ENCODE data around the gene VCL. TPM values are rescaled to one million over a fixed set of nuclear protein-coding genes. Genes with fewer than 3 reads are reported as not detected.
A peak's percentile ranks its signal among the peaks of the same experiment; 100 is the strongest.
"Not testable (repeated sequence)": the region's sequence is repeated elsewhere in the genome, so short reads cannot be mapped to it uniquely, and the experiment has no call there.

The VCL gene
- total RNA-seq, 2 experiments from 2014 or later = 15.6 to 18.5 TPM

- POLR2A ChIA-PET; H3K36me3 Mint-ChIP-seq; H3K27me3 Mint-ChIP-seq; ATAC-seq (ENCODE audit: low read depth); H3K27ac Mint-ChIP-seq; H3K9me3 Mint-ChIP-seq; H3K4me3 Mint-ChIP-seq; DNase-seq: not testable (repeated sequence)
- H3K4me1 Mint-ChIP-seq = peaks cover 15% of the 10 kb centered on the region
These were observed 64.1 kb downstream of the VCL start for GRCh38 chr10:74061978-74062377.

DNA sequence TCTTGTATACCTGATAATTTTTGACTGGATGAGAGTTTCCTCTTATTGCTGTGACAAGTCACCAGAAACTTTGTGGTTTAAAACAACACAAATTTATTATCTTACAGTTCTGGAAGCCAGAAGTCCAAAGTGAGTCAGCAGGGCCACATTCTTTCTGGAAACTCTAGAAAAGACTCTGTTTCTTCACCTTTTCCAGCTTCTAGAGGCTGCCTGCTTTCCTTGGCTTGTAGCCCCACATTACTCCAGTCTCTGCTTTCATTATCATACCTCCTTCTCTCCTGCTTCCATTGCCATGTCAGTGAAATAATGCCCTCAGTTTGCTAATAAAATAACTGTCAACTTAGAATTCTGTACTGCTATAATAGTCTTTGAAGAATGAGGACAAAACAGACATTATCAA, 65.3 kb downstream of the VCL start:
- no peak for ATAC-seq (ENCODE audit: low read depth)
- Mint-ChIP-seq H3K9me3 (no peaks in the 10 kb centered on the region), H3K4me3 (no peak overlapping the region), H3K36me3 (peaks cover 6% of the 10 kb centered on the region), H3K27me3 (no peaks in the 10 kb centered on the region), H3K27ac (no peak overlapping the region), H3K4me1 (peaks cover 6% of the 10 kb centered on the region)
- DNase-seq = no peak
- POLR2A ChIA-PET = no interaction called here

DNA sequence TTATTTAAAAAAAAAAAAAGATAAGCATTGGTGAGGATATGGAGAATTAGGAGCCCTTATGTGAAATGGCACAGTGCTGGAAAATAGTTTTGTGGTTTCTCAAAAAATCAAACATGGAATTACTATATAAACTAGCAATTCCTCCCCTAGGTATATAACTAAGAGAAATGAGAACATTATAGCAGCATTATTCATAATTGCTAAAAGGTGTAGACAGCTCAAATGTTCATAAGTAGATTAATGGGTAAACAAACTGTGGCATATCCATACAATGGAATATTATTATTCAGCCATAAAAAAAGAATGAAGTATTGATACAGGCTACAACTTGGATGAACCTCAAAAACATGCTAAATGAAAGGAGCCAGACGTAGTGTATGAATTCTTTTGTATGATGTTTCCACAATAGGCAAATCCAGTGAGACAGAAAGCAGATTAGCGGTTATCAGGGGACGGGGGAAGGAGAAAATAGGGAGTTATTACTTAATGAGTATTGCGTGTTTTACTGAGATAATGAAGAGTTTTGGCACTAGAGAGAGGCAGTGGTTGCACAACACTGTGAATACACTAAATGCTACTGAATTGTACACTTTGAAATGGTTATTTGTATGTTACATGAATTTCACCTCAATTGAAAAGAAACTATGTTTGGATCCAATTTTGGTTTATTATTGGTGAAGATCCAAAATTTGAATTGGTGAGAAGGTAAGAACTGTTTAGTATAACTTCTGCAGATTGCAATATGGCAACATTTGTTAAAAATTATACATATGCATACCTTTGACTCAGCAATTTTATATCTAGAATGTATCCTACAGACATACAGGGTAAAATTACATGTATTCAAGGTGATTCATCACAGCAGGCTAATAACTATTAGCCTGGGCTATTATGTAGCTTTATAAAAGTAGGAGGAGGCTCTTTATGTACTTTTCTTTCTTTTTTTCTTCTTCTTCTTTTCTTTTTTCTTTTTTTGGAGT, 69.7 kb downstream of the VCL start:
- ATAC-seq (ENCODE audit: low read depth) (no peak), DNase-seq (no peak)
- Mint-ChIP-seq H3K27ac (no peak overlapping the region), H3K27me3 (no peaks in the 10 kb centered on the region), H3K4me1 (no peaks in the 10 kb centered on the region), H3K36me3 (peaks cover 7% of the 10 kb centered on the region), H3K9me3 (no peaks in the 10 kb centered on the region), H3K4me3 (no peak overlapping the region)
- POLR2A ChIA-PET = no interaction called here

DNA sequence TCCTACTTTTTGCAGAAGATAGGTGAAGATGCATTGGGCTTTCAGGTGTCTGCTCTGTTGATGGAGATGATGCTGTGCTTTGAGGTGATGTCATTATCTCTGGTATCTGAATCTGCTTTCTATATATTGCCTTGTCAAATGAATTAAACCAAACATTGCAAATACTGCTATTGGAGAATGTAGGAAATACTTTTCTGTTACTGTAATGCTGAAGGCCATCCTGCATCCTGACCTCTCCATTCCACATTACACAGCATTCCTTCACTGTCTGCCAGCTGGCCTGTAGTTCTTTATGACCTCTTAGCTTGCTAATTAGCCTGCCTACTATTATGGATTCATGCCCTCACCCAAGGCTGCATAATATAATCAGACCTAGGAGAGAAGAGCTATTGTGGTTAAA, 73.2 kb downstream of the VCL start:
- POLR2A ChIA-PET = no interaction called here
- no peaks in the 10 kb centered on the region for H3K9me3 Mint-ChIP-seq
- DNase-seq (no peak), ATAC-seq (ENCODE audit: low read depth) (no peak)
- no peak overlapping the region for H3K27ac Mint-ChIP-seq
- no peaks in the 10 kb centered on the region for H3K27me3 Mint-ChIP-seq
- H3K4me3 Mint-ChIP-seq = no peak overlapping the region
- no peaks in the 10 kb centered on the region for H3K4me1 Mint-ChIP-seq
- H3K36me3 Mint-ChIP-seq = peaks cover 12% of the 10 kb centered on the region

- no peak overlapping the region for H3K27ac Mint-ChIP-seq
- DNase-seq = no peak
- H3K9me3 Mint-ChIP-seq = no peaks in the 10 kb centered on the region
- peaks cover 1% of the 10 kb centered on the region for H3K4me1 Mint-ChIP-seq
- ATAC-seq (ENCODE audit: low read depth) = no peak
- POLR2A ChIA-PET = no interaction called here
- no peaks in the 10 kb centered on the region for H3K27me3 Mint-ChIP-seq
- H3K36me3 Mint-ChIP-seq = peaks cover 15% of the 10 kb centered on the region
- H3K4me3 Mint-ChIP-seq = no peak overlapping the region
These were observed 74.6 kb downstream of the VCL start for GRCh38 chr10:74072503-74072902.

GRCh38 chr10:74075906-74076305, 78.0 kb downstream of the VCL start:
- no peak overlapping the region for H3K27ac Mint-ChIP-seq
- H3K9me3 Mint-ChIP-seq = no peaks in the 10 kb centered on the region
- H3K4me1 Mint-ChIP-seq = peaks cover 21% of the 10 kb centered on the region
- peaks cover 17% of the 10 kb centered on the region for H3K36me3 Mint-ChIP-seq
- ATAC-seq (ENCODE audit: low read depth) (no peak), DNase-seq (no peak)
- no peak overlapping the region for H3K4me3 Mint-ChIP-seq
- POLR2A ChIA-PET = interaction anchor here (0.6 kb wide), 1 partner anchor 99 kb away, joined by 3 read pairs; no protein-coding TSS in a partner anchor
- no peaks in the 10 kb centered on the region for H3K27me3 Mint-ChIP-seq

GRCh38 chr10:74076961-74077360, 79.0 kb downstream of the VCL start:
- no peaks in the 10 kb centered on the region for H3K9me3 Mint-ChIP-seq
- ATAC-seq (ENCODE audit: low read depth) = no peak
- H3K4me3 Mint-ChIP-seq = no peak overlapping the region
- DNase-seq = no peak
- H3K36me3 Mint-ChIP-seq = peaks cover 17% of the 10 kb centered on the region
- H3K4me1 Mint-ChIP-seq = peaks cover 23% of the 10 kb centered on the region
- H3K27me3 Mint-ChIP-seq = no peaks in the 10 kb centered on the region
- no peak overlapping the region for H3K27ac Mint-ChIP-seq
- POLR2A ChIA-PET = no interaction called here

- DNase-seq = no peak
- POLR2A ChIA-PET = no interaction called here
- no peak overlapping the region for H3K4me3 Mint-ChIP-seq
- peaks cover 17% of the 10 kb centered on the region for H3K36me3 Mint-ChIP-seq
- no peaks in the 10 kb centered on the region for H3K9me3 Mint-ChIP-seq
- ATAC-seq (ENCODE audit: low read depth) = no peak
- no peaks in the 10 kb centered on the region for H3K27me3 Mint-ChIP-seq
- no peak overlapping the region for H3K27ac Mint-ChIP-seq
- H3K4me1 Mint-ChIP-seq = peaks cover 23% of the 10 kb centered on the region
These were observed 79.5 kb downstream of the VCL start for GRCh38 chr10:74077416-74077815.

DNA sequence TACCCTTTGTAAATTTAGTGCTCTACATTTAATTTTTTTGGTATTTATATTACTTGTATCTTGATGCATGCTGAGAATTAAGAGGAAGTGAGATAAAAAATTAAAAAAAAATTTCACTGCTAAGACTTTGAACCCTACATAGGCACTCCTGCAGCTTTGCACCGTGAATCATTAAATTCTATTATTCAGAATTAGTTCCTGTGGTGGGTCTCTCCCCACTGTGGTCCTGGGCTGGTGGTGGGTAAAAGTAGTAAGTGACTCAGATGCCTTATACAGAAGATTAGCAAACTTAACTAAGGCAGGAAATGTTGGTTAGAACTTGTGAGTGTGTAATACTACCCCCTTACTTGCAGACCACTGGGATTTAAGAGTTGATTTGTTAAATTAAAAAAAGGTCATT, 80.1 kb downstream of the VCL start:
- Mint-ChIP-seq H3K36me3 (peaks cover 14% of the 10 kb centered on the region), H3K4me1 (peaks cover 23% of the 10 kb centered on the region), H3K9me3 (no peaks in the 10 kb centered on the region), H3K27ac (no peak overlapping the region), H3K27me3 (no peaks in the 10 kb centered on the region), H3K4me3 (peak overlapping the region; percentile 23)
- DNase-seq (no peak), ATAC-seq (ENCODE audit: low read depth) (peak; percentile 88)
- POLR2A ChIA-PET = no interaction called here

GRCh38 chr10:74079028-74079935, 81.4 kb downstream of the VCL start:
- Mint-ChIP-seq H3K9me3 (no peaks in the 10 kb centered on the region), H3K4me1 (peaks cover 23% of the 10 kb centered on the region), H3K36me3 (peaks cover 8% of the 10 kb centered on the region), H3K27ac (no peak overlapping the region), H3K27me3 (no peaks in the 10 kb centered on the region), H3K4me3 (no peak overlapping the region)
- DNase-seq = no peak
- POLR2A ChIA-PET = no interaction called here
- no peak for ATAC-seq (ENCODE audit: low read depth)

DNA sequence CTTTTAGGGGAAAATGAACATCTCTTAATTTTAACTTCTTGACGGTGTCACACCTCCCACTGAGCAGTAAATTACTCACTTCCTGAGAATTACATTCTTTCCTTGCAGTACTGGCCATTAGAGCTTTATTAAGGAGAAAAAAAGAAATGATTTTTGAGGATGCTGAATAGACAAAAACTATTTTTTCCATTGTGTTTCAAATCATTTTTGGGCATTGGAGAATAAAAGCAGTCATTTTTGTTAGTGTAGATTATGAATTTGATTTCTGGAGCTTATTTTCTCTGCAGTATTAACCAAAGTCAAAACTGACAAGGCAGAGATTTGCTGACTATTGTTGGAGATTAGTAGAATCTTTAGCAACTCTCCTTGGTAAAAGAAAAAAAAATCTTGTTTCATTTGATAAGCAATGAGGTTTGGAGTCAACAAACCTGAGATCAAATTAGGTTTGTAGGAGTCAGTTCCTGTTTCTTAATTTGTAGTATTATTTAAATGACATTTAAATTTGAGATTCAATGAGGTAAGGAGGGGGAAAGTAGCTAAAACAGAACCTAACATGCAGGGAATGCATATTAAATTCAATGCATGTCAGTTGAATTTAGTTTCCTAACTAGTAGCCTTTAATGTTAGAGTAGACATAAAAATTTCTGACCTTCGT, 82.1 kb downstream of the VCL start:
- H3K27ac Mint-ChIP-seq = no peak overlapping the region
- H3K4me3 Mint-ChIP-seq = no peak overlapping the region
- ATAC-seq (ENCODE audit: low read depth) = no peak

DNA sequence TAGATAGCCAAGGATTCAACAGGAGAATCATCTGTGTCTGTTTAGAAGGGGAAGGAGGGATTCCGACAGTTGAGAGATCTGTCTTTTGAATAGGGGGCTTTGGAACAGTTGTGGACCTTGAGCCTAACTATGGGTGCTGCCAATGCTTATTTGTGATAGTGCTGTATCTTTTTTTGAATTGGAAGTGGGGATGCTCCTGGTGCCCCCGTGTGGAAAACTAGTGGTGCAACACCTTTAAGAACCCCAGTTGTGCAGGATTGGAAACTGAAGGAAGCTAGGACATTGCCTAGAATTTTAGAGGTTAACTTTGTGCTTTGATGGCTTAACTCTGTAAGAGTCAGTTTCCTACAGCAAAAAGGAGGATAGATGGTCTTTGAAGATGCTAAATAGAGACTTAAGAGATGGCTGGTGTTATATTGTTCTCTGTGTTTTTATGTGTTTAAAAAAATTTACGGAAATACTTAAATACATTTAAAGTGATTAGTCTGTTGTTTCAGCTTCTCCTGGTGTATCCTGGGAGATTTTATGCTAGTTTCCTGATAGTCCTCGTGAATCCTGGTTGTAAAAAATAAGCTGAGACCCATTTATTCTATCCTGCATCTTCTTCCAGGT, 83.4 kb downstream of the VCL start:
- POLR2A ChIA-PET = no interaction called here
- peaks cover 9% of the 10 kb centered on the region for H3K36me3 Mint-ChIP-seq
- no peaks in the 10 kb centered on the region for H3K9me3 Mint-ChIP-seq
- no peak for DNase-seq
- H3K27me3 Mint-ChIP-seq = no peaks in the 10 kb centered on the region
- H3K4me3 Mint-ChIP-seq = no peak overlapping the region
- peak; percentile 48 for ATAC-seq (ENCODE audit: low read depth)
- no peak overlapping the region for H3K27ac Mint-ChIP-seq
- H3K4me1 Mint-ChIP-seq = peaks cover 29% of the 10 kb centered on the region

More for the DNA sequence above, 82.1 kb downstream of the VCL start:
- no peaks in the 10 kb centered on the region for H3K27me3 Mint-ChIP-seq
- POLR2A ChIA-PET = no interaction called here
- H3K9me3 Mint-ChIP-seq = no peaks in the 10 kb centered on the region
- H3K4me1 Mint-ChIP-seq = peaks cover 26% of the 10 kb centered on the region
- H3K36me3 Mint-ChIP-seq = peaks cover 8% of the 10 kb centered on the region
- DNase-seq = no peak

Data from activated naive CD8-positive, alpha-beta T cell treated with anti-CD3 and anti-CD28 coated beads, Interleukin-2, amount 10 ng/mL, durations not matched to agents 7 days and 5 days (primary cell).